Neuronal stem cell (in vitro differentiated cells): ENCODE data around the gene PRPF19.

Source experiments
- DNase-seq: peaks from one replicate; pipeline ENCODE4 v3.0.0-alpha.2; 2013; ENCODE audit warnings: low spot score
- H2AFZ ChIP-seq: one replicate; pipeline ENCODE4 v1.6.1; 2013; ENCODE audit warnings: mild to moderate bottlenecking, low read length, inconsistent platforms
- H2AK5ac ChIP-seq: 2 replicates; pipeline ENCODE4 v1.6.1; 2013; ENCODE audit warnings: low read depth, mild to moderate bottlenecking, inconsistent platforms, low read length, moderate library complexity, mixed read lengths
- H2BK120ac ChIP-seq: 2 replicates; pipeline ENCODE4 v1.6.1; 2013; ENCODE audit warnings: low read depth, mild to moderate bottlenecking, inconsistent platforms, low read length, moderate library complexity, mixed read lengths
- H2BK12ac ChIP-seq: one replicate; pipeline ENCODE4 v1.6.1; 2013; ENCODE audit warnings: low read length, inconsistent platforms
- H2BK15ac ChIP-seq: 2 replicates; pipeline ENCODE4 v1.6.1; 2013; ENCODE audit warnings: mild to moderate bottlenecking, low read length, inconsistent platforms, mixed read lengths
- H2BK5ac ChIP-seq: one replicate; pipeline ENCODE4 v1.6.1; 2013; ENCODE audit warnings: inconsistent platforms, mild to moderate bottlenecking, low read length, moderate library complexity
- H3K14ac ChIP-seq: one replicate; pipeline ENCODE4 v1.6.1; 2013; ENCODE audit warnings: low read length, inconsistent platforms
- H3K18ac ChIP-seq: 2 replicates; pipeline ENCODE4 v1.6.1; 2013; ENCODE audit warnings: low read length, inconsistent platforms
- H3K23ac ChIP-seq: 2 replicates; pipeline ENCODE4 v1.6.1; 2013; ENCODE audit warnings: low read depth, mild to moderate bottlenecking, mixed read lengths, low read length, inconsistent platforms; ENCODE audit not compliant: poor library complexity
- H3K27ac ChIP-seq: replicated peaks from 3 replicates; pipeline ENCODE4 v1.5.1; 2013; ENCODE audit warnings: low read length, inconsistent platforms
- H3K27me3 ChIP-seq, 3 experiments: 2 replicates each; pipeline ENCODE4 v1.6.1; 2013; ENCODE audit warnings: low read length in 3 of 3, mild to moderate bottlenecking in 2 of 3, inconsistent platforms in 1 of 3, low read depth in 1 of 3, mixed read lengths in 1 of 3, moderate library complexity in 1 of 3; ENCODE audit not compliant: control insufficient read depth in 3 of 3, insufficient read depth in 3 of 3
- H3K36me3 ChIP-seq, 2 donors: replicated peaks in 1 of 2; 2 replicates each; pipeline ENCODE4 v1.6.1; 2013; ENCODE audit warnings: low read length in 2 of 2; ENCODE audit not compliant: control insufficient read depth in 2 of 2, insufficient read depth in 2 of 2
- H3K4ac ChIP-seq: 2 replicates; pipeline ENCODE4 v1.6.1; 2013; ENCODE audit warnings: inconsistent platforms, mild to moderate bottlenecking, low read length, moderate library complexity
- H3K4me1 ChIP-seq, 2 donors: 1 replicate in 1 of 2; 2 replicates in 1 of 2; pipeline ENCODE4 v1.6.1; 2013; ENCODE audit warnings: low read length in 2 of 2, low read depth in 1 of 2; ENCODE audit not compliant: control insufficient read depth in 2 of 2, insufficient read depth in 1 of 2
- H3K4me2 ChIP-seq: one replicate; pipeline ENCODE4 v1.6.1; 2013; ENCODE audit warnings: mild to moderate bottlenecking, low read length, inconsistent platforms; ENCODE audit not compliant: insufficient read depth, poor library complexity, severe bottlenecking
- H3K4me3 ChIP-seq, 2 donors: 2 replicates each; pipeline ENCODE4 v1.5.1; 2013; ENCODE audit warnings: low read length in 2 of 2, mild to moderate bottlenecking in 2 of 2, inconsistent platforms in 1 of 2, moderate library complexity in 1 of 2
- H3K79me1 ChIP-seq: one replicate; pipeline ENCODE4 v1.6.1; 2013; ENCODE audit warnings: low read depth, mild to moderate bottlenecking, inconsistent platforms, low read length, moderate library complexity
- H3K9ac ChIP-seq: one replicate; pipeline ENCODE4 v1.6.1; 2013; ENCODE audit warnings: mild to moderate bottlenecking, low read depth, low read length, inconsistent platforms; ENCODE audit not compliant: poor library complexity
- H3K9me3 ChIP-seq, 2 donors: replicated peaks in 1 of 2; 2 replicates each; pipeline versions ENCODE3 to v1.6.1; 2013; ENCODE audit warnings: low read length in 2 of 2, mild to moderate bottlenecking in 2 of 2, inconsistent platforms in 1 of 2, low read depth in 1 of 2, mixed read lengths in 1 of 2, moderate library complexity in 1 of 2; ENCODE audit not compliant: control insufficient read depth in 2 of 2, insufficient read depth in 1 of 2
- H4K8ac ChIP-seq: one replicate; pipeline ENCODE4 v1.6.1; 2013; ENCODE audit warnings: low read depth, mild to moderate bottlenecking, inconsistent platforms, low read length, moderate library complexity
- H4K91ac ChIP-seq: one replicate; pipeline ENCODE4 v1.6.1; 2013; ENCODE audit warnings: low read length, low read depth, mild to moderate bottlenecking, inconsistent platforms; ENCODE audit not compliant: poor library complexity
- WGBS, 2 donors: extraction: QIAGEN DNeasy Blood & Tissue Kit; methylation state at CpG; one replicate each; pipeline ENCODE4 v1.1.7; 2013; ENCODE audit warnings: missing lambda C conversion rate in 2 of 2, mixed read lengths in 1 of 2; ENCODE audit not compliant: insufficient read length in 2 of 2, insufficient replicate concordance in 1 of 2; ENCODE audit errors: extremely low coverage in 2 of 2; 5-methylcytosine and 5-hydroxymethylcytosine counted together

The PRPF19 gene

GRCh38 chr11:60872124-60872960 is 34.0 kb downstream of the PRPF19 start:
- Histone ChIP-seq H2AK5ac (no peak overlapping the region), H3K79me1 (no peaks in the 10 kb centered on the region), H3K4me1 (peaks cover 0 to 1% of the 10 kb centered on the region in 2 donors), H3K18ac (no peak overlapping the region), H2BK12ac (no peak overlapping the region), H2AFZ (no peak overlapping the region), H3K27ac (no peak overlapping the region), H3K4ac (no peak overlapping the region), H3K9me3 (no peaks in the 10 kb centered on the region), H3K36me3 (peaks cover 3 to 5% of the 10 kb centered on the region in 2 donors), H3K27me3 (peaks cover 0 to 3% (median 0%) of the 10 kb centered on the region in 3 experiments), H3K23ac (no peak overlapping the region), H4K91ac (no peak overlapping the region), H3K14ac (peak overlapping the region; percentile 39), H2BK120ac (no peak overlapping the region), H3K9ac (peak overlapping the region; percentile 27), H2BK15ac (no peak overlapping the region), H4K8ac (no peak overlapping the region), H2BK5ac (no peak overlapping the region), H3K4me3 (no peak overlapping the region), H3K4me2 (no peak overlapping the region)
- no peak for DNase-seq
- WGBS, 2 donors, result no CpG with 5 or more reads among the region's 6 CpGs

- Histone ChIP-seq H3K4ac (peak overlapping the region; percentile 2), H2AFZ (no peak overlapping the region), H2BK12ac (no peak overlapping the region), H3K4me1 (peaks cover 0 to 1% of the 10 kb centered on the region in 2 donors), H3K4me3 (no peak overlapping the region), H3K14ac (no peak overlapping the region), H3K27ac (no peak overlapping the region), H3K18ac (no peak overlapping the region), H3K36me3 (peaks cover 3 to 5% of the 10 kb centered on the region in 2 donors), H3K27me3 (peaks cover 0 to 5% (median 0%) of the 10 kb centered on the region in 3 experiments), H4K8ac (no peak overlapping the region), H3K79me1 (no peaks in the 10 kb centered on the region), H2BK5ac (no peak overlapping the region), H3K4me2 (no peak overlapping the region), H3K9me3 (no peaks in the 10 kb centered on the region), H2AK5ac (peak overlapping the region; percentile 82), H2BK15ac (no peak overlapping the region), H2BK120ac (no peak overlapping the region), H3K9ac (no peak overlapping the region), H3K23ac (no peak overlapping the region), H4K91ac (no peak overlapping the region)
- no CpG with 5 or more reads among the region's 7 CpGs for WGBS, 2 donors
- no peak for DNase-seq
Measured at GRCh38 chr11:60871378-60872061, 34.9 kb downstream of the PRPF19 start.

GRCh38 chr11:60870733-60871377 is 35.5 kb downstream of the PRPF19 start:
- Histone ChIP-seq H2BK120ac (no peak overlapping the region), H3K27ac (no peak overlapping the region), H3K27me3 (peaks cover 0 to 5% (median 0%) of the 10 kb centered on the region in 3 experiments), H2AK5ac (peak overlapping the region; percentile 82), H3K36me3 (peaks cover 3 to 5% of the 10 kb centered on the region in 2 donors), H3K18ac (peak overlapping the region; percentile 13), H2BK5ac (no peak overlapping the region), H3K4me2 (no peak overlapping the region), H3K9me3 (no peaks in the 10 kb centered on the region), H2BK15ac (no peak overlapping the region), H3K4me3 (no peak overlapping the region), H3K14ac (no peak overlapping the region), H3K4me1 (peaks cover 0 to 1% of the 10 kb centered on the region in 2 donors), H2BK12ac (no peak overlapping the region), H3K23ac (peak overlapping the region; percentile 83), H4K8ac (no peak overlapping the region), H3K9ac (no peak overlapping the region), H3K79me1 (no peaks in the 10 kb centered on the region), H3K4ac (peak overlapping the region; percentile 2), H2AFZ (no peak overlapping the region), H4K91ac (peak overlapping the region; percentile 62)
- WGBS, 2 donors, result no CpG with 5 or more reads among the region's 13 CpGs
- no peak for DNase-seq

- Histone ChIP-seq H3K9ac (no peak overlapping the region), H3K27me3 (peaks cover 0 to 5% (median 0%) of the 10 kb centered on the region in 3 experiments), H4K91ac (no peak overlapping the region), H4K8ac (no peak overlapping the region), H2BK5ac (no peak overlapping the region), H2BK15ac (no peak overlapping the region), H2AK5ac (no peak overlapping the region), H2BK12ac (no peak overlapping the region), H3K4me1 (peaks cover 0 to 1% of the 10 kb centered on the region in 2 donors), H3K4ac (no peak overlapping the region), H2AFZ (no peak overlapping the region), H3K36me3 (peaks cover 1 to 5% of the 10 kb centered on the region in 2 donors), H2BK120ac (no peak overlapping the region), H3K4me3 (no peak overlapping the region), H3K27ac (no peak overlapping the region), H3K23ac (no peak overlapping the region), H3K18ac (no peak overlapping the region), H3K4me2 (no peak overlapping the region), H3K9me3 (no peaks in the 10 kb centered on the region), H3K79me1 (no peaks in the 10 kb centered on the region), H3K14ac (no peak overlapping the region)
- WGBS, 2 donors, result no CpG with 5 or more reads among the region's 3 CpGs
- DNase-seq, result no peak
Measured at GRCh38 chr11:60870276-60870675, 36.1 kb downstream of the PRPF19 start.
